Measurements from ENCODE around the gene RSL1D1.
"Not testable (repeated sequence)": the region's sequence is repeated elsewhere in the genome, so short reads cannot be mapped to it uniquely, and the experiment has no call there.

- not testable (repeated sequence) for TF ChIP-seq CTCF (IDR thresholded peaks at IDR 0.05; ENCODE audit: poor library complexity, severe bottlenecking); MXI1 (conservative IDR thresholded peaks at IDR 0.05; ENCODE audit: poor library complexity, severe bottlenecking); RAD21 (conservative IDR thresholded peaks at IDR 0.05); REST (IDR thresholded peaks at IDR 0.05; ENCODE audit: borderline replicate concordance); EZH2 (IDR thresholded peaks at IDR 0.05; ENCODE audit: borderline replicate concordance, insufficient read depth, low read length, poor library complexity, severe bottlenecking); TAF1 (IDR thresholded peaks at IDR 0.05; ENCODE audit: low read depth); SMC3 (conservative IDR thresholded peaks at IDR 0.05; ENCODE audit: poor library complexity)
Measured at GRCh38 chr16:11784381-11784780, 67.0 kb downstream of the RSL1D1 start.
